Transverse colon (tissue), 4 donors: Measurements from ENCODE around the gene CD69. TPM values are rescaled to one million over a fixed set of nuclear protein-coding genes. Genes with fewer than 3 reads are reported as not detected.

Source experiments
- DNase-seq: peaks from one replicate; pipeline ENCODE4 v3.0.0-alpha.2; 2019
- H3K27ac ChIP-seq, 4 donors: fragments of 200-600 bp; sonication (generic); 2 replicates each; pipeline ENCODE4 v1.5.1; 2016 to 2018; ENCODE audit warnings: inconsistent platforms in 4 of 4
- H3K27me3 ChIP-seq: fragments of 200-600 bp; sonication (generic); 2 replicates; pipeline ENCODE4 v1.5.1; 2017; ENCODE audit warnings: inconsistent platforms
- H3K36me3 ChIP-seq, 4 donors: fragments of 200-600 bp; sonication (generic); 2 replicates each; pipeline ENCODE4 v1.5.1; 2017 to 2019; ENCODE audit warnings: inconsistent platforms in 4 of 4
- H3K4me1 ChIP-seq, 4 donors: fragments of 200-600 bp; sonication (generic); 2 replicates each; pipeline ENCODE4 v1.5.1; 2017 to 2020; ENCODE audit warnings: inconsistent platforms in 4 of 4
- H3K4me3 ChIP-seq, 4 donors: fragments of 200-600 bp; sonication (generic); 1 replicate in 1 of 4; 2 replicates in 3 of 4; pipeline versions ENCODE4 v1.5.1 to v1.6.1; 2017 to 2019; ENCODE audit warnings: inconsistent platforms in 4 of 4
- H3K9me3 ChIP-seq, 2 donors: fragments of 200-600 bp; sonication (generic); 2 replicates each; pipeline ENCODE4 v1.5.1; 2017 to 2019; ENCODE audit warnings: inconsistent platforms in 2 of 2
- CTCF ChIP-seq, 5 experiments: fragments of 200-600 bp in 3 of 5; fragments of 450-650 bp in 2 of 5; sonication (generic) in 3 of 5; IDR thresholded peaks; 1 replicate in 2 of 5; 2 replicates in 3 of 5; pipeline ENCODE4 v1.5.1; 2016 to 2017; ENCODE audit warnings: antibody characterized with exemption in 5 of 5, inconsistent platforms in 3 of 5, mild to moderate bottlenecking in 2 of 5, moderate library complexity in 1 of 5
- EP300 ChIP-seq: sonication (generic); formaldehyde crosslinking; IDR thresholded peaks from one replicate; pipeline ENCODE4 v1.6.1; 2017; ENCODE audit warnings: antibody characterized with exemption, low read depth
- POLR2A ChIP-seq: fragments of 450-650 bp; IDR thresholded peaks from one replicate; pipeline ENCODE4 v1.6.1; 2016; ENCODE audit warnings: antibody characterized with exemption, mild to moderate bottlenecking, moderate library complexity
- POLR2AphosphoS5 ChIP-seq, 3 donors: sonication (generic); formaldehyde crosslinking; IDR thresholded peaks; one replicate each; pipeline ENCODE4 v1.6.1; 2016; ENCODE audit warnings: antibody characterized with exemption in 3 of 3
- WGBS, 2 donors: methylation state at CpG; one replicate each; pipeline ENCODE4 v1.1.5; 2018; ENCODE audit warnings: low coverage in 1 of 2; 5-methylcytosine and 5-hydroxymethylcytosine counted together
- in situ Hi-C, 4 donors: fragments of 200-750 bp; cut with MboI; loops; one replicate each; pipeline versions ENCODE4 v1.15.0 to v1.15.1; 2017; ENCODE audit warnings: low sequenced_read_pairs in 3 of 4, low pct_ligation_motif_present in 1 of 4, low pct_unique_long_range_greater_than_20kb in 1 of 4
- intact Hi-C: fragments of 100-400 bp; cut with DNase I; formaldehyde crosslinking; loops from one replicate; pipeline ENCODE4 v1.15.1; 2023; ENCODE audit warnings: low total_unique reads
- total RNA-seq, 4 donors: library from RNA; depleted of rRNA; stranded (reverse); fragments of >200 nt; gene quantifications; one replicate each; pipeline ENCODE4 v1.1.0, GENCODE V29; 2016

CD69 gene
- total RNA-seq, 4 donors from 2014 or later, result 7.8 to 19.2 TPM; not detected in 2

GRCh38 chr12:9756170-9756569 lies 4.5 kb downstream of the CD69 start:
- WGBS, 2 donors, result 72 to 81% methylated on average over 2 of the region's 2 CpGs

GRCh38 chr12:9755567-9755966 lies 5.1 kb downstream of the CD69 start:
- Histone ChIP-seq H3K9me3 (no peaks in the 10 kb centered on the region), H3K27ac (no peak overlapping the region), H3K27me3 (no peaks in the 10 kb centered on the region), H3K36me3 (no peaks in the 10 kb centered on the region), H3K4me3 (no peak overlapping the region), H3K4me1 (peaks cover 0 to 6% (median 0%) of the 10 kb centered on the region in 4 donors)
- intact Hi-C loops, result no loop called here
- in situ Hi-C loops, result no loop called here
- 63 to 64% methylated on average over 2 of the region's 2 CpGs for WGBS, 2 donors
- no peak for DNase-seq
- TF ChIP-seq POLR2AphosphoS5 (IDR thresholded peaks at IDR 0.05), result no peak
- no peak for TF ChIP-seq POLR2A
- no peak for TF ChIP-seq CTCF (IDR thresholded peaks at IDR 0.05)
- TF ChIP-seq EP300, result no peak

More at GRCh38 chr12:9756170-9756569, 4.5 kb downstream of the CD69 start:
- in situ Hi-C loops (no loop called here), intact Hi-C loops (no loop called here)
- H3K9me3 ChIP-seq, result no peaks in the 10 kb centered on the region
- H3K27me3 ChIP-seq, result no peaks in the 10 kb centered on the region
- H3K4me3 ChIP-seq, result no peak overlapping the region
- H3K27ac ChIP-seq, result no peak overlapping the region
- TF ChIP-seq CTCF (IDR thresholded peaks at IDR 0.05), result no peak
- TF ChIP-seq POLR2AphosphoS5 (IDR thresholded peaks at IDR 0.05), result no peak
- TF ChIP-seq POLR2A, result no peak
- no peak for TF ChIP-seq EP300
- no peaks in the 10 kb centered on the region for H3K36me3 ChIP-seq
- H3K4me1 ChIP-seq, result peaks cover 0 to 4% (median 0%) of the 10 kb centered on the region in 4 donors
- DNase-seq, result no peak

GRCh38 chr12:9755035-9755434 lies 5.7 kb downstream of the CD69 start:
- Histone ChIP-seq H3K27ac (no peak overlapping the region), H3K4me3 (no peak overlapping the region), H3K9me3 (no peaks in the 10 kb centered on the region), H3K27me3 (no peaks in the 10 kb centered on the region), H3K4me1 (peaks cover 0 to 8% (median 0%) of the 10 kb centered on the region in 4 donors), H3K36me3 (no peaks in the 10 kb centered on the region)
- no peak for DNase-seq
- in situ Hi-C loops, result no loop called here
- intact Hi-C loops, result no loop called here
- TF ChIP-seq EP300, result no peak
- TF ChIP-seq POLR2AphosphoS5 (IDR thresholded peaks at IDR 0.05), result no peak
- TF ChIP-seq POLR2A, result no peak
- no peak for TF ChIP-seq CTCF (IDR thresholded peaks at IDR 0.05)

GRCh38 chr12:9754099-9754927 lies 6.4 kb downstream of the CD69 start:
- in situ Hi-C loops (loop anchor here in 1 of 4 donors (5.0 kb wide), 1 partner anchor 173 kb away; no protein-coding TSS in a partner anchor), intact Hi-C loops (no loop called here)
- no peak for TF ChIP-seq EP300
- no peak for TF ChIP-seq CTCF (IDR thresholded peaks at IDR 0.05)
- TF ChIP-seq POLR2AphosphoS5 (IDR thresholded peaks at IDR 0.05), result no peak
- TF ChIP-seq POLR2A, result no peak
- no peak for DNase-seq
- 73 to 87% methylated on average over 3 of the region's 3 CpGs for WGBS, 2 donors
- H3K4me1 ChIP-seq, result peaks cover 0 to 8% (median 0%) of the 10 kb centered on the region in 4 donors
- no peaks in the 10 kb centered on the region for H3K9me3 ChIP-seq
- no peak overlapping the region for H3K4me3 ChIP-seq
- no peak overlapping the region for H3K27ac ChIP-seq
- no peaks in the 10 kb centered on the region for H3K27me3 ChIP-seq
- no peaks in the 10 kb centered on the region for H3K36me3 ChIP-seq
